Keratinocyte (primary cell): Measurements from ENCODE around the gene MPND. TPM values are rescaled to one million over a fixed set of nuclear protein-coding genes. Genes with fewer than 3 reads are reported as not detected.

Experiments used
- DNase-seq: peaks from one replicate; pipeline ENCODE4 v3.0.0-alpha.2; 2011; ENCODE audit warnings: low read depth, missing footprints, low spot score
- FAIRE-seq: peaks from 2 replicates; lab custom pipeline; 2011; peaks lifted over from hg19 to GRCh38; lab: Jason Lieb, UNC
- H2AFZ ChIP-seq: 2 replicates; pipeline ENCODE4 v1.6.0; 2012; ENCODE audit warnings: low read length, control low read depth, inconsistent platforms; ENCODE audit not compliant: control insufficient read depth
- H3K27ac ChIP-seq: 2 replicates; pipeline ENCODE4 v1.5.1; 2011; ENCODE audit warnings: low read length; ENCODE audit not compliant: control insufficient read depth, insufficient read depth
- H3K27me3 ChIP-seq: 3 replicates; pipeline ENCODE4 v1.6.0; 2011; ENCODE audit warnings: low read length; ENCODE audit not compliant: control insufficient read depth, insufficient read depth; ENCODE audit errors: extremely low read depth
- H3K36me3 ChIP-seq, 2 experiments: 2 replicates in 1 of 2; 3 replicates in 1 of 2; pipeline ENCODE4 v1.5.1; 2011; ENCODE audit warnings: low read length in 2 of 2, mild to moderate bottlenecking in 1 of 2; ENCODE audit not compliant: control insufficient read depth in 2 of 2, insufficient read depth in 2 of 2; ENCODE audit errors: extremely low read depth in 1 of 2
- H3K4me1 ChIP-seq: 3 replicates; pipeline ENCODE4 v1.5.1; 2011; ENCODE audit warnings: low read length; ENCODE audit not compliant: control insufficient read depth, insufficient read depth; ENCODE audit errors: extremely low read depth
- H3K4me2 ChIP-seq: 3 replicates; pipeline ENCODE4 v1.6.0; 2011; ENCODE audit warnings: low read depth, low read length; ENCODE audit not compliant: control insufficient read depth, insufficient read depth; ENCODE audit errors: extremely low read depth
- H3K4me3 ChIP-seq, 3 experiments: fragments of 200-600 bp in 1 of 3; sonication (generic) in 1 of 3; 2 replicates in 2 of 3; 3 replicates in 1 of 3; pipeline ENCODE4 v1.5.1; 2011 to 2016; ENCODE audit warnings: low read length in 3 of 3, mild to moderate bottlenecking in 3 of 3, control low read depth in 2 of 3, inconsistent platforms in 1 of 3, low read depth in 1 of 3, mixed read lengths in 1 of 3, mixed run types in 1 of 3, moderate library complexity in 1 of 3; ENCODE audit not compliant: control insufficient read depth in 2 of 3, insufficient read depth in 2 of 3; ENCODE audit errors: extremely low read depth in 1 of 3
- H3K79me2 ChIP-seq: 2 replicates; pipeline ENCODE4 v1.6.0; 2012; ENCODE audit warnings: low read length; ENCODE audit not compliant: control insufficient read depth, insufficient read depth
- H3K9ac ChIP-seq: 3 replicates; pipeline ENCODE4 v1.6.0; 2011; ENCODE audit warnings: low read length; ENCODE audit not compliant: control insufficient read depth, insufficient read depth; ENCODE audit errors: extremely low read depth
- H3K9me1 ChIP-seq: 3 replicates; pipeline ENCODE4 v1.6.0; 2011; ENCODE audit warnings: low read length; ENCODE audit not compliant: control insufficient read depth, insufficient read depth; ENCODE audit errors: extremely low read depth
- H3K9me3 ChIP-seq: 2 replicates; pipeline ENCODE4 v1.5.1; 2012; ENCODE audit warnings: low read depth, low read length; ENCODE audit not compliant: control insufficient read depth
- H4K20me1 ChIP-seq: 3 replicates; pipeline ENCODE4 v1.6.0; 2011; ENCODE audit warnings: low read length; ENCODE audit not compliant: control insufficient read depth, insufficient read depth; ENCODE audit errors: extremely low read depth
- EZH2 ChIP-seq: IDR thresholded peaks from one replicate; pipeline ENCODE4 v1.6.1; 2012; ENCODE audit warnings: inconsistent platforms, mild to moderate bottlenecking, low read length, moderate library complexity
- dilution Hi-C: fragments of 300-500 bp; cut with MboI; formaldehyde crosslinking; loops from one replicate; pipeline ENCODE4 v1.7.0; 2020; ENCODE audit warnings: low sequenced_read_pairs; ENCODE audit not compliant: extremely low pct_ligation_motif_present
- polyA plus RNA-seq, 5 experiments: library from polyadenylated mRNA; depleted of rRNA in 3 of 5; stranded (reverse) in 3 of 5; stranded (forward) in 1 of 5; unstranded in 1 of 5; fragments of >200 nt; gene quantifications; 1 replicate in 1 of 5; 2 replicates in 3 of 5; 3 replicates in 1 of 5; pipeline versions ENCODE4 v1.2.1 to v1.2.3, GENCODE V29; 2011 to 2012; ENCODE audit warnings: missing spikeins in 2 of 5, low read depth in 1 of 5, low replicate concordance in 1 of 5
- TF ChIP-seq, protein P1 (sequence below), 3 experiments: IDR thresholded peaks in 1 of 3; conservative IDR thresholded peaks in 1 of 3; optimal IDR thresholded peaks in 1 of 3; 2 replicates in 2 of 3; 3 replicates in 1 of 3; pipeline versions ENCODE3 to v1.5.1; 2011; ENCODE audit warnings: low read length in 3 of 3, mild to moderate bottlenecking in 3 of 3, moderate library complexity in 2 of 3, control low read depth in 1 of 3, inconsistent platforms in 1 of 3; ENCODE audit not compliant: insufficient read depth in 2 of 3; ENCODE audit errors: extremely low read depth in 1 of 3

MPND gene
- polyA plus RNA-seq, 1 donor (not counting 4 experiments of a cell fraction or from before 2014, with no cell fraction given): 4.2 TPM

DNA sequence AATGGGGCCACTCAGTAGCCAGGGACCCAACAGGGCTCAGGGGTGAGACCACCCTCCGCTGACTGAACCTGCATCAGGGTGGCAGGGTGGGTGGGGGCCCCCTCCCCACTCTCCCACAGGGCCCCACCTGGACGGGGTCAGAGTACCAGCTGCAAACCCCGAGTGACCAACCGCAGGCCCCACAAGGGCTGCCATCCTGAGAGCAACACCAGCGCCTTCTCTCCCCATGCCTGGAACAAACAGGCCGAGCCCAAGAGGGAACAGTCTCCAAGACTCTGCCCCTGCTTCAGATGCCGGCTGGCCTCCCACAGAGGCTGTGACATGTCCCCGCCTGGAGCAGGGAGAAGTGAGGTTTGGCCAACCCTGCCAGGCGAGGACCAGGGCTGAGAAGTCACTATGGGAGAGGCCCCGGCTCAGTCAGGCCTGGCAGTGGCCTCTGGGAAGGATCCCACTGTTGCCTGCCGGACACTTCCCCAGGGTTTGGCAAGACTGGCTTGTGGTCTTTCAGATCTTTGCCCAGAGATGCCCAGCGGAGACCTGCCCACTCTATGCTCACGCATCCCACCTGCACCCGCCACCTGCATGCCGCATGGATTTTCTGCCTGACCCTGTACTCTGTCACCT lies 27.2 kb downstream of the MPND start:
- dilution Hi-C loops: no loop called here
- Histone ChIP-seq H3K36me3 (peaks cover 15 to 21% of the 10 kb centered on the region in 2 experiments), H3K4me3 (no peak overlapping the region), H3K9me1 (peaks cover 4% of the 10 kb centered on the region), H3K27me3 (no peaks in the 10 kb centered on the region), H3K4me1 (peaks cover 40% of the 10 kb centered on the region), H3K79me2 (peaks cover 70% of the 10 kb centered on the region), H2AFZ (no peak overlapping the region), H4K20me1 (peaks cover 4% of the 10 kb centered on the region), H3K4me2 (no peak overlapping the region), H3K27ac (peak overlapping the region; percentile 84), H3K9me3 (no peaks in the 10 kb centered on the region), H3K9ac (peak overlapping the region; percentile 76)
- FAIRE-seq: no peak
- TF ChIP-seq, protein P1, sequence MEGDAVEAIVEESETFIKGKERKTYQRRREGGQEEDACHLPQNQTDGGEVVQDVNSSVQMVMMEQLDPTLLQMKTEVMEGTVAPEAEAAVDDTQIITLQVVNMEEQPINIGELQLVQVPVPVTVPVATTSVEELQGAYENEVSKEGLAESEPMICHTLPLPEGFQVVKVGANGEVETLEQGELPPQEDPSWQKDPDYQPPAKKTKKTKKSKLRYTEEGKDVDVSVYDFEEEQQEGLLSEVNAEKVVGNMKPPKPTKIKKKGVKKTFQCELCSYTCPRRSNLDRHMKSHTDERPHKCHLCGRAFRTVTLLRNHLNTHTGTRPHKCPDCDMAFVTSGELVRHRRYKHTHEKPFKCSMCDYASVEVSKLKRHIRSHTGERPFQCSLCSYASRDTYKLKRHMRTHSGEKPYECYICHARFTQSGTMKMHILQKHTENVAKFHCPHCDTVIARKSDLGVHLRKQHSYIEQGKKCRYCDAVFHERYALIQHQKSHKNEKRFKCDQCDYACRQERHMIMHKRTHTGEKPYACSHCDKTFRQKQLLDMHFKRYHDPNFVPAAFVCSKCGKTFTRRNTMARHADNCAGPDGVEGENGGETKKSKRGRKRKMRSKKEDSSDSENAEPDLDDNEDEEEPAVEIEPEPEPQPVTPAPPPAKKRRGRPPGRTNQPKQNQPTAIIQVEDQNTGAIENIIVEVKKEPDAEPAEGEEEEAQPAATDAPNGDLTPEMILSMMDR (optimal IDR thresholded peaks at IDR 0.05 in 1 of 3, IDR thresholded peaks at IDR 0.05 in 1 of 3, conservative IDR thresholded peaks at IDR 0.05 in 1 of 3; ENCODE audit: extremely low read depth in 1 of 3, insufficient read depth in 2 of 3, low read length in 3 of 3): no peak
- TF ChIP-seq EZH2: no peak
- no peak for DNase-seq

DNA sequence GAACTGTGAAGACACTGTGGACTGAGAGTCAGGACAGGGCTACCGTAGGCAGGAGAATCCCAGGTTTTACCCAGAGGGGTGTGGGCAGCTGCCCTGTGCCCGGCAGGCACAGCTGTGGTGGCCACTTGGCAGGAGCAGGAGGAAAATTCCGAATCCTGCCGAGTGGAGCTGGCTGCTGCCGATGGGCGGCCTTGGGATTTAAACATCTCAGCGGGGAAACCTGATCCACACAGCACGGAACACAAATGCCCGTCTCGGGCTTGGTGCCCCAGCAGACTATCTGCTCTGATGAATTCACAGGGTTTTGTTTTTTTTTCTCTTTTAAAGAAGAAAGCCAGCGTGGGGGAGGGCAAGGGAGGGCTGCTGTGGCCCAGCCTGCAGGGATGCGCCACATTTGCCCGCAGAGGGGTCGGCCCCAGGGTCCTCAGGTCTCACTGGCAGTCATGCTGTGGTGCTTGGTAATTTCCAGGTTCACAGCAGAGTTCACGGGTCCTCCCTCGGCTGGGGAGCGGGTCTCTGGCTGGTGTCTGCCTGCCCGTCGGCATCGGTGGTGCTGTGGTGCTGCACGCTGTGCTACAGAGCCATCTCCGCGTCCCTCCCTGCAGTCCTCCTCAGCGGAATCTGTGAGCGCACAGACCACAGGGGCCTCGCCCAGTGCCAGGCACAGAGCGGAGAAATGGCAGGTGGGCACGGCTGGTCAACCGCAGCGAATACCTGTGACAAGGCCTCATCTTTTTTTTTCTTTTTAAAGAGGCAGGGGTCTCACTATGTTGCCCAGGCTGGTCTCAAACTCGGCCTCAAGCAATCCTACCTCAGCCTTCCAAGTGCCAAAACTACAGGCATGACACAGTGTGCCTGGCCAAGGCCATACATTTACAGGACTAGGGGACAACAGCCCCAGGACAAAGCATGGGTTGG lies 28.1 kb downstream of the MPND start:
- Histone ChIP-seq H3K9me3 (no peaks in the 10 kb centered on the region), H3K9ac (no peak overlapping the region), H4K20me1 (peaks cover 10% of the 10 kb centered on the region), H3K27me3 (no peaks in the 10 kb centered on the region), H3K79me2 (peaks cover 71% of the 10 kb centered on the region), H3K36me3 (peaks cover 12 to 15% of the 10 kb centered on the region in 2 experiments), H3K4me1 (peaks cover 50% of the 10 kb centered on the region), H3K4me3 (no peak overlapping the region), H2AFZ (no peak overlapping the region), H3K4me2 (no peak overlapping the region), H3K9me1 (peaks cover 6% of the 10 kb centered on the region), H3K27ac (no peak overlapping the region)
- DNase-seq: no peak
- TF ChIP-seq, protein P1 (optimal IDR thresholded peaks at IDR 0.05 in 1 of 3, IDR thresholded peaks at IDR 0.05 in 1 of 3, conservative IDR thresholded peaks at IDR 0.05 in 1 of 3; ENCODE audit: extremely low read depth in 1 of 3, insufficient read depth in 2 of 3, low read length in 3 of 3): no peak
- TF ChIP-seq EZH2: no peak
- dilution Hi-C loops: no loop called here
- no peak for FAIRE-seq
